Peyer's patch (tissue), 4 donors: ENCODE measurements around the gene TSPAN14. TPM values are rescaled to one million over a fixed set of nuclear protein-coding genes. Genes with fewer than 3 reads are reported as not detected.

ENCODE experiments used
- DNase-seq, 3 donors: peaks; one replicate each; pipeline ENCODE4 v3.0.0-alpha.2; 2017 to 2019
- H3K27ac ChIP-seq, 4 donors: fragments of 200-600 bp; sonication (generic); one replicate each; pipeline ENCODE4 v1.5.1; 2016 to 2019
- H3K27me3 ChIP-seq, 2 donors: fragments of 200-600 bp; sonication (generic); one replicate each; pipeline ENCODE4 v1.5.1; 2019
- H3K36me3 ChIP-seq, 3 donors: fragments of 200-600 bp; sonication (generic); one replicate each; pipeline ENCODE4 v1.5.1; 2016 to 2019
- H3K4me1 ChIP-seq, 4 donors: fragments of 200-600 bp; sonication (generic); one replicate each; pipeline ENCODE4 v1.5.1; 2016 to 2019
- H3K4me3 ChIP-seq, 4 donors: fragments of 200-600 bp; sonication (generic); 1 replicate in 3 of 4; 2 replicates in 1 of 4; pipeline ENCODE4 v1.5.1; 2016 to 2019; ENCODE audit warnings: mild to moderate bottlenecking in 1 of 4
- H3K9me3 ChIP-seq, 4 donors: fragments of 200-600 bp; sonication (generic); one replicate each; pipeline ENCODE4 v1.5.1; 2016 to 2019; ENCODE audit warnings: mild to moderate bottlenecking in 1 of 4
- POLR2A ChIP-seq, 2 donors: fragments of 450-650 bp; IDR thresholded peaks; one replicate each; pipeline ENCODE4 v1.5.1; 2017; ENCODE audit warnings: antibody characterized with exemption in 2 of 2, mild to moderate bottlenecking in 2 of 2, moderate library complexity in 2 of 2
- total RNA-seq, 4 donors: library from RNA; depleted of rRNA; stranded (reverse); fragments of >200 nt; gene quantifications; one replicate each; pipeline ENCODE4 v1.1.0, GENCODE V29; 2016
- TF ChIP-seq, protein P1 (sequence below), 6 experiments: fragments of 450-650 bp in 4 of 6; fragments of 200-600 bp in 2 of 6; sonication (generic) in 1 of 6; IDR thresholded peaks; one replicate each; pipeline ENCODE4 v1.5.1; 2017 to 2019; ENCODE audit warnings: antibody characterized with exemption in 6 of 6, mild to moderate bottlenecking in 3 of 6, moderate library complexity in 1 of 6

TSPAN14 gene
- total RNA-seq, 4 donors from 2014 or later = 51.2 to 72.0 (median 68.0) TPM

DNA sequence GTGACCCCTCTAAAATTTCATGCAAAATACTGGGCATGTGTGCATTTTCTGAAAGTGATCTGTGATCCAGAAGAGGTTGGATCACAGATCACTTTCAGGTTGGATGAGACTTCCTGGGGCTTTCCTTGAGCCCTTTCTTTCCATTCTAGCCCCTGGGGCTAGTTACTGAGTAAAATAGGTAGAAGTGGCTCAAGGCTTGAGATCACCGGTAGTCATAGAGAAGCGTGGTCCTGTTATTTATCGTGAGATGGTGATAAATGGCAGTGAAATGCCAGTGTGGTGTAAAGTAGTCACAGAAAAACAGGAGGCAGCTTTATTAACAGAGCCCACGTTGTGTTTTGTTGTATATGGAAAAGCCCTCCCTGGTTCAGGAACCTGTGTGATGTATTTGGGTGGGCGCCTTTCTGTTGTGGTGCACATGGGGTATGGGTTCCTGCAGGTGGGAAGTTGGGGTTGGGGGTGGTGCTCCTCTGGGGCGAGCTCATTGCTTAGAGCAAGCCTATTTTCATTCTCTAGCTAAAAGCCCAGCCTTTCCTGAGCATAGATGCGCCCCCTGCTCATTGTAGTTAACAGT lies 49.6 kb downstream of the TSPAN14 start:
- no peaks in the 10 kb centered on the region for H3K27me3 ChIP-seq
- TF ChIP-seq, protein P1, sequence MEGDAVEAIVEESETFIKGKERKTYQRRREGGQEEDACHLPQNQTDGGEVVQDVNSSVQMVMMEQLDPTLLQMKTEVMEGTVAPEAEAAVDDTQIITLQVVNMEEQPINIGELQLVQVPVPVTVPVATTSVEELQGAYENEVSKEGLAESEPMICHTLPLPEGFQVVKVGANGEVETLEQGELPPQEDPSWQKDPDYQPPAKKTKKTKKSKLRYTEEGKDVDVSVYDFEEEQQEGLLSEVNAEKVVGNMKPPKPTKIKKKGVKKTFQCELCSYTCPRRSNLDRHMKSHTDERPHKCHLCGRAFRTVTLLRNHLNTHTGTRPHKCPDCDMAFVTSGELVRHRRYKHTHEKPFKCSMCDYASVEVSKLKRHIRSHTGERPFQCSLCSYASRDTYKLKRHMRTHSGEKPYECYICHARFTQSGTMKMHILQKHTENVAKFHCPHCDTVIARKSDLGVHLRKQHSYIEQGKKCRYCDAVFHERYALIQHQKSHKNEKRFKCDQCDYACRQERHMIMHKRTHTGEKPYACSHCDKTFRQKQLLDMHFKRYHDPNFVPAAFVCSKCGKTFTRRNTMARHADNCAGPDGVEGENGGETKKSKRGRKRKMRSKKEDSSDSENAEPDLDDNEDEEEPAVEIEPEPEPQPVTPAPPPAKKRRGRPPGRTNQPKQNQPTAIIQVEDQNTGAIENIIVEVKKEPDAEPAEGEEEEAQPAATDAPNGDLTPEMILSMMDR (IDR thresholded peaks at IDR 0.05) = no peak
- no peak for TF ChIP-seq POLR2A (IDR thresholded peaks at IDR 0.05)
- peaks cover 0 to 14% (median 0%) of the 10 kb centered on the region in 3 donors for H3K36me3 ChIP-seq
- DNase-seq = no peak
- H3K4me1 ChIP-seq = peaks cover 6 to 72% (median 36%) of the 10 kb centered on the region in 4 donors
- H3K27ac ChIP-seq = peak overlapping the region; percentile 50 to 87 (median 66)
- no peak overlapping the region for H3K4me3 ChIP-seq
- H3K9me3 ChIP-seq = no peaks in the 10 kb centered on the region

DNA sequence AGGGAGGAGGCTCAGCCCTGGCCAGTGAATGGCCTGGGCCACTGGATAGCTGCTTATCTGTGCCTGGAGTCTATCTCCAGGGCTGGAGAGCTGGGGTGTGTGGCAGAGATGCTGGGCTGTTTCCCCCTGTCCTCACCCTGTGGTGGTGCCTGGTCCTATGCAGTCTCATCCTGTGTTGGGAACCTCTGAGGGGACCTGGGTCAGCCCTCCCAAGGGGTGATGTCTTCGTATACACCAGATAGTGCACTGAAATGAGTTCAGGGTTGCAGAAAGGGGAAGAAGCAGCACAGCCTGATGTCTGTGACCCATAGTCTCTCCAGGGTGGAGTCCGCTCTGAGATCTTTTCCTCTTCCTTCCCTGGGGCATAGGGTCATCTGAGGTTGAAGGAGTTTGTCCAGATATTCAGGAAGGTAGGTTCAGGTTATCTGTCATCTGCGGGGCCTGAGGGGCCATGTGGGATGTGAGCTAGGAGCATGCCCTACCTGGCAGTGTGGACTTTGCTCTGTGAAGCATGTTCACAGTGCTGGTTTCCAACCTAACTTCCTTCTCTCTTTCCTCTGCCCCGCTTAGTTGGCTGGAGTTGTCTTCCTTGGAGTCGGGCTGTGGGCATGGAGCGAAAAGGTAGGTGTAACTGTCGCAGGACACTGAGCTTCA lies 50.2 kb downstream of the TSPAN14 start:
- Histone ChIP-seq H3K4me1 (peaks cover 4 to 66% (median 33%) of the 10 kb centered on the region in 4 donors), H3K27me3 (no peaks in the 10 kb centered on the region), H3K4me3 (peak overlapping the region in 1 of 4 donors; percentile 6), H3K36me3 (peaks cover 0 to 21% (median 0%) of the 10 kb centered on the region in 3 donors), H3K27ac (peak overlapping the region; percentile 53 to 87 (median 70)), H3K9me3 (no peaks in the 10 kb centered on the region)
- peak in 2 of 3 donors; percentile 65 to 71 for DNase-seq
- TF ChIP-seq, protein P1 (IDR thresholded peaks at IDR 0.05) = no peak
- no peak for TF ChIP-seq POLR2A (IDR thresholded peaks at IDR 0.05)

DNA sequence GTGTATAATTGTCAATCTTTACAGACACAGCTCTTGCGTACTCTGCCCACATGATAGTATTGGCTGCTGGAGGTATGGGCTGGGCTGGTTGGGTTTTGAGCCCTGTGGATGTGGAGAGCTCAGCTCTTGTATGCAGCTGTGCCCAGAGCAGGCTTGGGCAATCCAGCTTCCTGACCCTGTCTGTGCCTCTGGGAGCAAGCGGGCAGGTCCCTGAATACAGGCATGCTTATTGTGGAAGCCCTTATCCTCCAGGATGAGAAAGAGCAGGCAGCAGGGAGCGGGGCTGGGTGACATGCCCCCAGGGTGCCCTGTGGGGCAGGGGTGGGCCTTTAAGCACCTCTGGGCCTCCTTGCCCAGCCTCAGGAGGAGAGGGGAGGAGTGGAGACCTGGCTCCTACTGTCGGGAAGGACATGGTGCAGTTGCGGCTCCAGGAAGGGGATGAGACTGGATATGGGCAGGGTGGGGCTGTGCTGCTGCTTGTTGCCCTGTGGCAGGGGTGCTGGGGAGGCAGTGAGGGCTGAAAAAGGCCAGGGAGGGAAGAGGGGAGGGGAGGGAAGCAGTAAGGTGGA lies 50.9 kb downstream of the TSPAN14 start:
- Histone ChIP-seq H3K9me3 (no peaks in the 10 kb centered on the region), H3K4me1 (peaks cover 0 to 59% (median 26%) of the 10 kb centered on the region in 4 donors), H3K27me3 (no peaks in the 10 kb centered on the region), H3K4me3 (peak overlapping the region in 1 of 4 donors; percentile 6), H3K36me3 (peaks cover 0 to 27% (median 0%) of the 10 kb centered on the region in 3 donors), H3K27ac (peak overlapping the region; percentile 53 to 87 (median 70))
- no peak for TF ChIP-seq POLR2A (IDR thresholded peaks at IDR 0.05)
- TF ChIP-seq, protein P1 (IDR thresholded peaks at IDR 0.05) = no peak
- peak in 2 of 3 donors; percentile 48 to 58 for DNase-seq

DNA sequence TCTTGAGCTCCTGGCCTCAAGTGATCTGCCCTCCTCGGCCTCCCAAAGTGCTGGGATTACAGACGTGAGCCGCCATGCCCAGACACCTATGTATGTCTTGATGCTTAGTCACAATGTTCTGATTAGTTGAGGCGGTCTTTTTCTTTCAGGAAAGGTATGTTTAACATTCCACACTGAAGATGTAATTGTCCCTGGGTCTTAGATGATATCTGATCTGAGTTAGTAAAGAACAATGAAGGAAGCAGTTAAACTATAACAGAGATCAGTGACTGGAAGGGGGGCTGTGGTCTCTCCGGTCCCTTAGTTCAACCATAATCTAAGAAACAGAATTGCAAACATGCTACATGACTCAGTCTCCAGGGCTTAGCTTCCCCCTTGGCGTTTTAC lies 52.1 kb downstream of the TSPAN14 start:
- no peak for TF ChIP-seq POLR2A (IDR thresholded peaks at IDR 0.05)
- TF ChIP-seq, protein P1 (IDR thresholded peaks at IDR 0.05) = no peak
- H3K27me3 ChIP-seq = no peaks in the 10 kb centered on the region
- H3K4me1 ChIP-seq = peaks cover 0 to 49% (median 21%) of the 10 kb centered on the region in 4 donors
- peaks cover 0 to 38% (median 0%) of the 10 kb centered on the region in 3 donors for H3K36me3 ChIP-seq
- no peak for DNase-seq
- no peak overlapping the region for H3K4me3 ChIP-seq
- H3K9me3 ChIP-seq = no peaks in the 10 kb centered on the region
- H3K27ac ChIP-seq = peak overlapping the region in 1 of 4 donors; percentile 20

DNA sequence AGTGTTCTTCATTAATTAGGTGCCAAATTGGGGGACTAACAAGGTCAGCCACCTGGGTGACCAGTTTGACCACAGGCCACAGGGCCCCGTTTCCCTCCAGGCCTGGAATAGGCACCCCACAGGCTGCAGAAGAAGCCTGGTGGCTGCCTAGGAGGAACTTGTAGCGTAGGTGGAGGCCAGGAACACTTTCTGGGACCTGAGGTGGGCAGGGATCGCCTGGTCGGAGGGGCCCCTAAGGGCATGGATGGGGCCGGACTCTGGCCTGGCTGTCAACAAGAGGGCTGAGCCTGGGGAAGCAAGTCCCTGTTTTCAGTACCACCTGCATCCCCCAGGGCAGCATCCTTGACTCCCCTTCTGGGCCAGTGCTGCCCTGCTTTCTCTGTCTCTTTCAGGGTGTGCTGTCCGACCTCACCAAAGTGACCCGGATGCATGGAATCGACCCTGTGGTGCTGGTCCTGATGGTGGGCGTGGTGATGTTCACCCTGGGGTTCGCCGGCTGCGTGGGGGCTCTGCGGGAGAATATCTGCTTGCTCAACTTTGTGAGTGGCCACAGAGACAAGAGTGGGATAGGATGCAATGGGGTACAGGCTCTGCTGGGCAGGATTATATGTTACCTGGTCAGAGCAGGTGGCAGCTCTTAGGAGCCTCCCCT lies 52.9 kb downstream of the TSPAN14 start:
- peaks cover 0 to 46% (median 0%) of the 10 kb centered on the region in 3 donors for H3K36me3 ChIP-seq
- H3K27ac ChIP-seq = no peak overlapping the region
- peaks cover 0 to 42% (median 19%) of the 10 kb centered on the region in 4 donors for H3K4me1 ChIP-seq
- TF ChIP-seq, protein P1 (IDR thresholded peaks at IDR 0.05) = no peak
- no peak for TF ChIP-seq POLR2A (IDR thresholded peaks at IDR 0.05)
- H3K9me3 ChIP-seq = no peaks in the 10 kb centered on the region
- peak in 1 of 3 donors; percentile 42 for DNase-seq
- H3K27me3 ChIP-seq = no peaks in the 10 kb centered on the region
- H3K4me3 ChIP-seq = no peak overlapping the region
